Spinal cord (tissue), 10 donors: ENCODE data around the gene FOXB1. TPM values are rescaled to one million over a fixed set of nuclear protein-coding genes. Genes with fewer than 3 reads are reported as not detected.

Source experiments
- DNase-seq, 6 donors: peaks; one replicate each; pipeline versions ENCODE4 v3.0.0 to v3.0.0-alpha.2; 2013 to 2015; ENCODE audit warnings: low spot score in 6 of 6, low read depth in 4 of 6
- H3K27ac ChIP-seq: one replicate; pipeline ENCODE4 v1.5.1; 2013; ENCODE audit warnings: low read depth, low read length, control low read depth
- H3K27me3 ChIP-seq: one replicate; pipeline ENCODE4 v1.6.1; 2013; ENCODE audit warnings: low read length; ENCODE audit not compliant: control insufficient read depth, insufficient read depth
- H3K36me3 ChIP-seq: one replicate; pipeline ENCODE4 v1.6.1; 2013; ENCODE audit warnings: low read length; ENCODE audit not compliant: control insufficient read depth, insufficient read depth
- H3K4me1 ChIP-seq: one replicate; pipeline ENCODE4 v1.6.1; 2013; ENCODE audit warnings: low read length; ENCODE audit not compliant: control insufficient read depth, insufficient read depth
- H3K4me3 ChIP-seq: one replicate; pipeline ENCODE4 v1.5.1; 2013; ENCODE audit warnings: low read depth, low read length, control low read depth
- H3K9me3 ChIP-seq: one replicate; pipeline ENCODE4 v1.6.1; 2013; ENCODE audit warnings: low read length; ENCODE audit not compliant: control insufficient read depth, insufficient read depth
- whole genome bisulfite sequencing: methylation state at CpG from one replicate; pipeline ENCODE4 v1.1.5; 2013; ENCODE audit warnings: missing lambda C conversion rate; ENCODE audit not compliant: insufficient coverage; 5-methylcytosine and 5-hydroxymethylcytosine counted together
- long read RNA-seq, 4 donors: transcript quantifications; one replicate each; lab custom pipeline, GENCODE V29; 2026
- polyA plus RNA-seq, 2 donors: library from polyadenylated mRNA; unstranded; fragments of 120-200 nt; gene quantifications; one replicate each; pipeline ENCODE4 v1.2.1, GENCODE V29; 2013; ENCODE audit not compliant: insufficient read length in 2 of 2
- total RNA-seq, 2 donors: library from RNA; depleted of rRNA in 1 of 2; stranded (reverse); fragments of 120-200 nt in 1 of 2; fragments of >200 nt in 1 of 2; gene quantifications; one replicate each; pipeline versions ENCODE4 v1.2.3 to v1.2.4, GENCODE V29; 2013 to 2014
- donor health status: healthy.

The FOXB1 gene
- 1 to 10 TPM; 2.0 to 2.1 TPM for total RNA-seq
- 10 to 100 TPM; 11.8 to 13.5 TPM for polyA plus RNA-seq
- long read RNA-seq, donor 1, partial matches to known transcripts = 0 of 2 reads
- long read RNA-seq, donor 1, other reads (novel, unspliced or antisense) = 0 of 2 reads
- long read RNA-seq, donor 2, partial matches to known transcripts = 0 of 2 reads
- long read RNA-seq, donor 2, other reads (novel, unspliced or antisense) = 0 of 2 reads
- long read RNA-seq, donor 3 = 0 reads
- long read RNA-seq, donor 4 = 0 reads

DNA sequence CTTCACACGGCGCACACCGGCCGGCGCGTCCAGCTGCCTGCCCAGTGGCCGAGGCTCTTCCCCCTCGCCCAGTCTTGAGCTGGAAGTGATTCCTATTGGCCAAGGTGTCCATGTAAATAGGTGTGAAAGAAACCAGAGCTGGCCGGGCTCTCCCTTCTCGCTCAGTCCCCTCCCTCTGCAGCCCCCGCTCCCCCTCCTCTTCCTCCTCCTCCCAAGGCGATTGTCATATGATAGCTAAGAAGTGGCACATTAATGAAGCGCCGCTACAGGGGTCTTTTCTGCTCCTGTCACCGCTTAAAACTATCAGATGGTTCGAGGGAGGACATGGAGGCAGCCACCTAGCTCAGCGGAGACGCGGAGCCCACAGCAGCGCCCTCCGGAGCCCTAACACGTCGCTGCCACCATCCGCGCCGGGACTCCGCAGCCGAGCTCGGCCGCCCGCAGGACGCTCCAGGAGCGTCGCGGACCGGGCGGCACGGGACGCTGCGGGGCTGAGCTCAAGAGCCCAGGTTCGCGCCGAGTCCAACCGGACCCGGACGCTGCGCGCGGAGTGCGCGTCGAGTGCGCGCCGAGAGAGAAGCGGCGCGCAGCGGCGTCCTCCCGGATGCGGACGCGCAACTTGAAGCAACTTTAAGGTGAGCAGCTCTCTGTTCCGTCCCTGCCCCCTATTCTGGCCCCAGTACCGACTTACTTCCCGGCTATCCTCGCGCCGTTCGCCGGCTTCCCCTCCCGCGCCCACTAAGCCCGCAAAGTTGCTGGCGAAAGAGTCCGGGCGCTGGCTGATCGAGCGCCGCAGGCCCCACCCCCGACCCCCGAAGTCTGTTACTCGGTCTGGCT is at the start of gene FOXB1:
FOXB1 (plus strand) TSS at position 303 of the 837 bp plus-strand sequence. CDS start 653 bp downstream, outside the sequence.
- Histone ChIP-seq H3K4me1 (peaks cover 46% of the 10 kb centered on the region), H3K4me3 (peak within 1 kb of the TSS; percentile 41), H3K27ac (peak within 1 kb of the TSS; percentile 79), H3K27me3 (peaks cover 98% of the 10 kb centered on the region), H3K9me3 (no peaks in the 10 kb centered on the region), H3K36me3 (peaks cover 12% of the 10 kb centered on the region)
- WGBS = under 1% methylated on average over 73 of the region's 84 CpGs
- DNase-seq = peak in 2 of 6 donors; percentile 73 to 82

DNA sequence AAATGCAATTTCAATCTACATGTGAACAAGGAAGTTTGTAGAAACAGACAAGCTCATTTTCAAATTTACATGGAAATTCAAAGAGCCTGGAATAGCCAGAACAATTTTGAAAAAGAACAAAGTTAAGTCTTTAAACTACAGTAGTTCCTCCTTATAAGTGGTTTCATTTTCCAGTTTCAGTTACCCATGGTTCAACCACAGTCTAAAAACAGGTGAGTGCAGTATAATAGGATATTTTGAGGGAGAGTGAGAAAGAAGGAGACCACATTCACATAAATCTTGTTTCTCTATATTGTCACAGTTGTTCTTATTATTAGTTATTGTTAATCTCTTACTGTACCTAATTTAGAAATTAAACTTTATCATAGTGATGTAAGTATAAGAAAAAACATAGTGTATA is 45.8 kb upstream of the FOXB1 start:
- Histone ChIP-seq H3K27me3 (no peaks in the 10 kb centered on the region), H3K9me3 (peaks cover 15% of the 10 kb centered on the region), H3K4me3 (no peak overlapping the region), H3K27ac (no peak overlapping the region), H3K36me3 (no peaks in the 10 kb centered on the region), H3K4me1 (no peaks in the 10 kb centered on the region)
- DNase-seq = no peak

DNA sequence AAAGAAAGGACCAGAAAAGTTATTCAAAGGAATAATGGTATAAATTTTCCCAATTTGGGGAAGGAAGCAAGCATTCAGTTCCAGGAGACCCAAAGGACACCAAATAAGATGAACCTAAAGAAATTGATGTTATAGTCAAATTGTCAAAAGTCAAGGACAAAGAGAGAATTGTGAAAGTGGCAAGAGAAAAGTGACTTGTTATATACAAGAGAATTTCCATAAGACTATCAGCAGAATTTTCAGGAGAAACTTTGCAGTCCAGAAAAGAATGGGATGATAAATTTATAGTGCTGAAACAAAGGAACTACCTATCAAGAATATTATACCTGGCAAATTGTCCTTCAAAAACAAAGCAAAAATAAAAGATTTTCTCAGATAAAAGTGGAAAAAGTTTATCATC is 43.8 kb upstream of the FOXB1 start:
- no peak for DNase-seq
- no peak overlapping the region for H3K27ac ChIP-seq
- H3K4me3 ChIP-seq = no peak overlapping the region
- H3K9me3 ChIP-seq = peaks cover 15% of the 10 kb centered on the region
- H3K36me3 ChIP-seq = no peaks in the 10 kb centered on the region
- H3K27me3 ChIP-seq = no peaks in the 10 kb centered on the region
- no peaks in the 10 kb centered on the region for H3K4me1 ChIP-seq

DNA sequence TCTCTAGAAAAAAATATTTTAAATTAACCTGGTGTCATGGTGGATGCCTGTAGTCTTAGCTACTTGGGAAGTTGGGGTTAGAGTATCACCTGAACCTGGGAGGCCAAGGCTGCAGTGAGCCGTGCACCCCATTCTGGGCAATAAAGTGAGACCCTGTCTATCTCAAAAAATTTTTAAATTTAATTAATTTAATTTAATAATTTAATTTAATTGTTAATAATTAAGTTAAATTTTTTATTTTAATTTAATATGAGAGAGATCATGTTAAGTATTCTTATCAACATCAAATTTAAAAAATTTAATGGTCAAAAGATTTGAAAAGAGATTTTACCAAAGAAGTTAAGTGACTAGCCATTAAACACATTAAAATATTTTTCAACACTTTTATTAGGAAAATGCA is 40.8 kb upstream of the FOXB1 start:
- no peak overlapping the region for H3K27ac ChIP-seq
- DNase-seq = no peak
- no peaks in the 10 kb centered on the region for H3K4me1 ChIP-seq
- no peak overlapping the region for H3K4me3 ChIP-seq
- no peaks in the 10 kb centered on the region for H3K27me3 ChIP-seq
- peaks cover 15% of the 10 kb centered on the region for H3K9me3 ChIP-seq
- WGBS = no CpG with 5 or more reads among the region's 1 CpG
- no peaks in the 10 kb centered on the region for H3K36me3 ChIP-seq

DNA sequence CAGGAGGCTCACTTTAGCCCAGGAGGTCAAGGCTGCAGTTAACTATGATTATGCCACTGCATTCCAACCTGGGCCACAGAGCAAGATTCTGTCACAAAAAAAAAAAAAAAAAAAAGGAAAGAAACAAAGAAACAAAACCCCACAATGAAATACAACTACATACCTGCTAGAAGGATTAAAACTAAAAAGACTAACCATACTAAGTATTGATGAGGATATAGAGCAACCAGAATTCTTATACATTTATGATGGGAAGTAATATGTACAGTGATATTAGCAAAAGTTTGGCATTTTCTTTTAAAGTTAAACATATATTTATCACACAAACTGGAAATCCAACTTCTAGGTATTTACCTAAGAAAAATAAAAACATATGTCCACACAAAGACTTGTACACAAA is 40.2 kb upstream of the FOXB1 start:
- peaks cover 15% of the 10 kb centered on the region for H3K9me3 ChIP-seq
- H3K36me3 ChIP-seq = no peaks in the 10 kb centered on the region
- no peak overlapping the region for H3K4me3 ChIP-seq
- no peak for DNase-seq
- no peak overlapping the region for H3K27ac ChIP-seq
- H3K27me3 ChIP-seq = no peaks in the 10 kb centered on the region
- no peaks in the 10 kb centered on the region for H3K4me1 ChIP-seq

DNA sequence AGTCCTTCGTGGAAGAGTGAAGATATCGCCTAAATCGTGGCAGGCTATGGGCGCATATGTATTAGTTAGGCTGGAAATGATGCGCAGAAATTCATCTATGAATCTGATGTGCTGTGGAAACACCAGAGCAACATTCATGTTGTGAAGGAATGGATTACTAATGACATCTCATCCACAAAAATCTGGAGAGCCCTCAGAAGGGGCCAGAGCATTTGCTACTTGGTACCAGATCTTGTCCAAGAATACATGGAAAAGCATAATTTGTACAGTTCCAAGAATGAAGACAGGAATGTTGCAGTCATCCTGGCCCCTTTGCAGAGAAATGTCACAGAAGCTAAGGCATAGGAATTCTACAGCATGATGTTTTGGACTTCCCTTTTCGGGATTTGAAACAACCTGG is 38.4 kb upstream of the FOXB1 start:
- H3K27ac ChIP-seq = no peak overlapping the region
- 94% methylated on average over 5 of the region's 6 CpGs for WGBS
- no peak overlapping the region for H3K4me3 ChIP-seq
- DNase-seq = no peak
- no peaks in the 10 kb centered on the region for H3K27me3 ChIP-seq
- no peaks in the 10 kb centered on the region for H3K36me3 ChIP-seq
- no peaks in the 10 kb centered on the region for H3K4me1 ChIP-seq
- H3K9me3 ChIP-seq = peaks cover 5% of the 10 kb centered on the region

DNA sequence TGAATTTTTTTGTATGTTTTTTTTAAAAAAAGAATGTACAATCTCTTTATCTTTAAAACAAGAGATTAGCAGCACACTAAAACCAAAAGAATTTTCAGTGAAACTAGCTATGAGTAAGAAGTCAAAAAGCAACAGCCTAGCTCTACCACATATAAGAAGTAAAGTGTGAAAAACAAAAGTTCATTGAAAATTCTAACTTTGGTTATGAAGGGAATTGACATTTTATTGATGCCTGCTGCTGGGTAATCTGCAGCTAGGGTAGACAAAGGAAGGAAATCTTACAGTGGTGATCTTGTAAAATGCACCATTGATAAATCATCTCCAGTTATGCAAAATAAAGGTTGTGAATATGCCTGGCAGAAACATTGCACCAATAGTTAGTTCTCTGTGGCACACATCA is 37.8 kb upstream of the FOXB1 start:
- Histone ChIP-seq H3K4me3 (no peak overlapping the region), H3K9me3 (peaks cover 5% of the 10 kb centered on the region), H3K27me3 (no peaks in the 10 kb centered on the region), H3K27ac (no peak overlapping the region), H3K36me3 (no peaks in the 10 kb centered on the region), H3K4me1 (no peaks in the 10 kb centered on the region)
- DNase-seq = no peak

DNA sequence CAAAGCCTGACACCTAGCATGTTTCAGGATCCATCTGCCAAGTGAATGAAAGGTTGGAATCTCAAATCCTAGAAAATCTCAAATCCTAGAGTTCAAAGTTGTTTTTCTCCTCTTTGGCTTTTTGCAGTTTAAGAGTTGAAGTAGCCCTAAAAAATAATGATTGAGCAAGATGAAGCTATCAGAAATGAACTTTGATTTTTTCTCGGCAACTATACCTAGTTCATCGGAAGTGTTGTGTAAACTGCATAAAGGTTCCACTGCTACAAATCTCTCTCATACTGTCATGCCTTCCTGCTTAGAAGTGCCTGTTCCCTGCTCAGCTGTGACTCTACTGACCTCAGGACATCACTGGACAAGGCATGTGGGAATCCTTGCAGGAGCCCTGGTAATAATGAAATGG is 35.8 kb upstream of the FOXB1 start:
- H3K27ac ChIP-seq = no peak overlapping the region
- H3K36me3 ChIP-seq = no peaks in the 10 kb centered on the region
- peaks cover 5% of the 10 kb centered on the region for H3K9me3 ChIP-seq
- WGBS = 100% methylated on average over 2 of the region's 2 CpGs
- no peaks in the 10 kb centered on the region for H3K4me1 ChIP-seq
- H3K4me3 ChIP-seq = no peak overlapping the region
- DNase-seq = no peak
- H3K27me3 ChIP-seq = no peaks in the 10 kb centered on the region

DNA sequence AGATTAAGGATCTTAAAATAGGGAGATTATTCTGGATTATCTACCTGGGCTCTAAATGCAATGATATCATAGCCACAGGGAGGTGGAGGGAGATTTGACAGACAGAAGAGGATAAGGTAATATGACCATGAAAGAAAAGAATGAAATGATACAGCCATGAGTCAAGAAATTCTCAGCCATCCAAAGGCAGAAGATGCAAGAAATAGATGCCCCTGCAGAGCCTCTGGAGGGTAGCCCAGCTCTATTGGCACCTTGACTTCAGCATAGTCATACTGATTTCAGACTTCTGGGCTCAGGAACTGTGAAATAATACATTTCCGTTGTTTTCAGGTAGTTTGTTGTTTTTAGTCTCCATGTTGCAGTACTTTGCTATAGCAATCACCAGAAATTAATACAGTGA is 31.9 kb upstream of the FOXB1 start:
- no CpG with 5 or more reads among the region's 1 CpG for WGBS

More for the DNA sequence above, 31.9 kb upstream of the FOXB1 start:
- Histone ChIP-seq H3K4me3 (no peak overlapping the region), H3K4me1 (no peaks in the 10 kb centered on the region), H3K9me3 (peaks cover 4% of the 10 kb centered on the region), H3K36me3 (no peaks in the 10 kb centered on the region), H3K27ac (no peak overlapping the region), H3K27me3 (no peaks in the 10 kb centered on the region)
- DNase-seq = no peak
